Immature natural killer cell (primary cell): ENCODE results near the gene FOXF1. TPM values are rescaled to one million over a fixed set of nuclear protein-coding genes. Genes with fewer than 3 reads are reported as not detected.
A peak's percentile ranks its signal among the peaks of the same experiment; 100 is the strongest.

Experiments used
- DNase-seq, 3 donors: peaks; one replicate each; pipeline ENCODE4 v3.0.0; 2022; ENCODE audit warnings: mixed read lengths in 1 of 3
- H3K27ac Mint-ChIP-seq, 6 donors: one replicate each; pipeline ENCODE4 v1.8.0; 2020; ENCODE audit warnings: mixed read lengths in 6 of 6, mild to moderate bottlenecking in 5 of 6, inconsistent platforms in 4 of 6, moderate library complexity in 3 of 6
- H3K27me3 Mint-ChIP-seq, 3 donors: one replicate each; pipeline ENCODE4 v1.8.0; 2020 to 2021; ENCODE audit warnings: low read depth in 3 of 3, mild to moderate bottlenecking in 3 of 3, mixed read lengths in 3 of 3, moderate library complexity in 3 of 3, inconsistent platforms in 1 of 3
- H3K36me3 Mint-ChIP-seq, 3 donors: one replicate each; pipeline ENCODE4 v1.8.0; 2020; ENCODE audit warnings: mixed read lengths in 3 of 3, inconsistent platforms in 2 of 3, mild to moderate bottlenecking in 2 of 3
- H3K4me1 Mint-ChIP-seq, 2 donors: one replicate each; pipeline ENCODE4 v1.8.0; 2020; ENCODE audit warnings: inconsistent platforms in 2 of 2, mild to moderate bottlenecking in 2 of 2, mixed read lengths in 2 of 2, moderate library complexity in 1 of 2
- H3K4me3 Mint-ChIP-seq, 5 donors: one replicate each; pipeline ENCODE4 v1.8.0; 2020; ENCODE audit warnings: mild to moderate bottlenecking in 5 of 5, mixed read lengths in 5 of 5, inconsistent platforms in 3 of 5, moderate library complexity in 3 of 5
- H3K9me3 Mint-ChIP-seq, 6 donors: one replicate each; pipeline ENCODE4 v1.8.0; 2020; ENCODE audit warnings: mild to moderate bottlenecking in 6 of 6, mixed read lengths in 6 of 6, inconsistent platforms in 4 of 6, moderate library complexity in 3 of 6
- polyA plus RNA-seq, 3 donors: library from polyadenylated mRNA; unstranded; fragments of 300-500 nt; fragmentation: Illumina TruSeq; gene quantifications; one replicate each; pipeline ENCODE4 v1.2.3, GENCODE V29; 2021

Gene FOXF1
- polyA plus RNA-seq, 3 donors from 2014 or later: not detected

- H3K9me3 Mint-ChIP-seq: no peaks in the 10 kb centered on the region
- peaks cover 13 to 27% (median 21%) of the 10 kb centered on the region in 3 donors for H3K27me3 Mint-ChIP-seq
- no peak overlapping the region for H3K27ac Mint-ChIP-seq
- H3K36me3 Mint-ChIP-seq: no peaks in the 10 kb centered on the region
- H3K4me3 Mint-ChIP-seq: peak overlapping the region; percentile 57 to 78 (median 64)
- peaks cover 7 to 15% of the 10 kb centered on the region in 2 donors for H3K4me1 Mint-ChIP-seq
- peak; percentile 76 to 81 (median 77) for DNase-seq
Measured at GRCh38 chr16:86563469-86564345, 53.4 kb downstream of the FOXF1 start.

Other genes with a start within 250 kb of the FOXF1 start
- gene MTHFSD, start 44.7 kb downstream of the FOXF1 start, polyA plus RNA-seq: 10 to 100 TPM in 2 of 3 donors, 1 to 10 TPM in 1; 7.9 to 15.5 (median 12.3) TPM
- gene FOXC2, start 56.3 kb downstream of the FOXF1 start, polyA plus RNA-seq: not detected
- gene FOXL1, start 68.0 kb downstream of the FOXF1 start, polyA plus RNA-seq: not detected